WTC11 (cell line): ENCODE measurements around the gene NFE2L3. TPM values are rescaled to one million over a fixed set of nuclear protein-coding genes. Genes with fewer than 3 reads are reported as not detected.

Experiments used
- ATAC-seq: fragments of 200-7000 bp; cut with Tn5 transposase; 2 replicates; pipeline ENCODE4 v1.10.0; 2021; ENCODE audit warnings: mild to moderate bottlenecking, moderate library complexity
- CTCF ChIA-PET: fragments of 300-600 bp; sonication (Branson Sonifier 250); formaldehyde crosslinking; loops from one replicate; lab custom pipeline; 2021; ENCODE audit warnings: antibody characterized with exemption; lab: Charles Lee
- POLR2A ChIA-PET: fragments of 350-600 bp; sonication (Branson Sonifier 250); formaldehyde crosslinking; loops from one replicate; lab custom pipeline; 2021; ENCODE audit warnings: antibody characterized with exemption; lab: Charles Lee
- DNase-seq: peaks from one replicate; pipeline ENCODE4 v3.0.0; 2021; ENCODE audit warnings: low spot score
- H3K27ac Mint-ChIP-seq: 2 replicates; pipeline ENCODE4 v1.8.0; 2021; ENCODE audit warnings: mixed read lengths
- H3K27me3 Mint-ChIP-seq: 2 replicates; pipeline ENCODE4 v1.8.0; 2021; ENCODE audit warnings: low read depth, mild to moderate bottlenecking, moderate library complexity, mixed read lengths
- H3K36me3 Mint-ChIP-seq: 2 replicates; pipeline ENCODE4 v1.8.0; 2021; ENCODE audit warnings: mixed read lengths
- H3K4me1 Mint-ChIP-seq: 2 replicates; pipeline ENCODE4 v1.8.0; 2022; ENCODE audit warnings: mixed read lengths
- H3K4me3 Mint-ChIP-seq: 2 replicates; pipeline ENCODE4 v1.8.0; 2021; ENCODE audit warnings: mild to moderate bottlenecking, moderate library complexity, mixed read lengths
- H3K9me3 Mint-ChIP-seq: 2 replicates; pipeline ENCODE4 v1.8.0; 2021; ENCODE audit warnings: mixed read lengths
- CREM ChIP-seq: sonication (generic); formaldehyde crosslinking; IDR thresholded peaks from 2 replicates; pipeline ENCODE4 v1.8.1; 2022; ENCODE audit warnings: mild to moderate bottlenecking, missing genetic modification reagents, moderate library complexity
- CTCF ChIP-seq: fragments of 200-600 bp; IDR thresholded peaks from 2 replicates; pipeline ENCODE4 v1.8.0; 2022; ENCODE audit warnings: antibody characterized with exemption
- EMX1 ChIP-seq: fragments of 250-450 bp; sonication (Bioruptor Pico); IDR thresholded peaks from 2 replicates; pipeline ENCODE4 v1.8.0; 2021; ENCODE audit warnings: mild to moderate bottlenecking
- ETV6 ChIP-seq: sonication (generic); formaldehyde crosslinking; IDR thresholded peaks from 2 replicates; pipeline ENCODE4 v1.8.1; 2022; ENCODE audit warnings: mild to moderate bottlenecking, missing genetic modification reagents
- GABPB1 ChIP-seq: sonication (generic); formaldehyde crosslinking; IDR thresholded peaks from 2 replicates; pipeline ENCODE4 v1.8.1; 2023; ENCODE audit warnings: mild to moderate bottlenecking, missing genetic modification reagents
- GTF2I ChIP-seq: fragments of 250-450 bp; sonication (Bioruptor Pico); conservative IDR thresholded peaks from 2 replicates; pipeline ENCODE4 v1.4.0; 2021; ENCODE audit warnings: mild to moderate bottlenecking
- HMGA2 ChIP-seq: fragments of 250-450 bp; sonication (Bioruptor Pico); IDR thresholded peaks from 2 replicates; pipeline ENCODE4 v1.4.0; 2021; ENCODE audit warnings: mild to moderate bottlenecking, moderate library complexity
- JAZF1 ChIP-seq: fragments of 250-450 bp; sonication (Bioruptor Pico); IDR thresholded peaks from 2 replicates; pipeline ENCODE4 v1.9.0; 2021; ENCODE audit warnings: moderate library complexity, mild to moderate bottlenecking, inconsistent platforms
- MLX ChIP-seq: sonication (generic); formaldehyde crosslinking; IDR thresholded peaks from 2 replicates; pipeline ENCODE4 v1.8.1; 2023; ENCODE audit warnings: mild to moderate bottlenecking, missing genetic modification reagents, moderate library complexity
- MYBL2 ChIP-seq: sonication (generic); formaldehyde crosslinking; IDR thresholded peaks from 2 replicates; pipeline ENCODE4 v1.8.1; 2023; ENCODE audit warnings: mild to moderate bottlenecking, moderate library complexity, missing genetic modification reagents
- NR2C2 ChIP-seq: sonication (generic); formaldehyde crosslinking; IDR thresholded peaks from 2 replicates; pipeline ENCODE4 v1.8.0; 2022; ENCODE audit warnings: mild to moderate bottlenecking, missing genetic modification reagents
- PREB ChIP-seq: sonication (generic); formaldehyde crosslinking; IDR thresholded peaks from 2 replicates; pipeline ENCODE4 v1.8.1; 2022; ENCODE audit warnings: mild to moderate bottlenecking, missing genetic modification reagents, moderate library complexity, borderline replicate concordance
- RORB ChIP-seq: fragments of 250-450 bp; sonication (Bioruptor Pico); IDR thresholded peaks from 2 replicates; pipeline ENCODE4 v1.9.0; 2021; ENCODE audit warnings: mild to moderate bottlenecking
- SMAD3 ChIP-seq: sonication (generic); formaldehyde crosslinking; IDR thresholded peaks from 2 replicates; pipeline ENCODE4 v1.8.0; 2022; ENCODE audit warnings: missing genetic modification reagents, mild to moderate bottlenecking, borderline replicate concordance
- TP53 ChIP-seq: sonication (generic); formaldehyde crosslinking; IDR thresholded peaks from 2 replicates; pipeline ENCODE4 v1.8.1; 2023; ENCODE audit warnings: mild to moderate bottlenecking, missing genetic modification reagents
- USF1 ChIP-seq: sonication (generic); formaldehyde crosslinking; IDR thresholded peaks from 2 replicates; pipeline ENCODE4 v1.8.0; 2022; ENCODE audit warnings: mild to moderate bottlenecking, missing genetic modification reagents
- ZBTB21 ChIP-seq: sonication (generic); formaldehyde crosslinking; IDR thresholded peaks from 2 replicates; pipeline ENCODE4 v1.8.1; 2023; ENCODE audit warnings: mild to moderate bottlenecking, missing genetic modification reagents, borderline replicate concordance
- ZNF219 ChIP-seq: sonication (generic); formaldehyde crosslinking; IDR thresholded peaks from 2 replicates; pipeline ENCODE4 v1.8.0; 2023; ENCODE audit warnings: missing genetic modification reagents, mild to moderate bottlenecking, borderline replicate concordance
- ZNF232 ChIP-seq: sonication (generic); formaldehyde crosslinking; IDR thresholded peaks from 2 replicates; pipeline ENCODE4 v1.8.0; 2022; ENCODE audit warnings: mild to moderate bottlenecking, missing genetic modification reagents
- ZNF416 ChIP-seq: fragments of 250-450 bp; sonication (Bioruptor Pico); IDR thresholded peaks from 2 replicates; pipeline ENCODE4 v1.9.0; 2021; ENCODE audit warnings: mild to moderate bottlenecking, inconsistent platforms
- ZNF423 ChIP-seq: fragments of 250-450 bp; sonication (Bioruptor Pico); IDR thresholded peaks from 2 replicates; pipeline ENCODE4 v2.1.2; 2022; ENCODE audit warnings: mild to moderate bottlenecking, moderate library complexity
- ZNF425 ChIP-seq: fragments of 250-450 bp; sonication (Bioruptor Pico); conservative IDR thresholded peaks from 2 replicates; pipeline ENCODE4 v1.9.0; 2021; ENCODE audit warnings: mild to moderate bottlenecking
- total RNA-seq: library from RNA; stranded (reverse); gene quantifications from 3 replicates; pipeline ENCODE4 v1.2.3, GENCODE V29; 2021
- TF ChIP-seq, protein P1 (sequence below): sonication (generic); formaldehyde crosslinking; IDR thresholded peaks from 2 replicates; pipeline ENCODE4 v1.8.1; 2022; ENCODE audit warnings: mild to moderate bottlenecking, moderate library complexity, missing genetic modification reagents
- TF ChIP-seq, protein P2 (sequence below): sonication (generic); formaldehyde crosslinking; IDR thresholded peaks from 2 replicates; pipeline ENCODE4 v1.8.1; 2022; ENCODE audit warnings: low read depth, missing genetic modification reagents, borderline replicate concordance

NFE2L3 gene
- total RNA-seq, 1 experiment from 2014 or later: 66.8 TPM

DNA sequence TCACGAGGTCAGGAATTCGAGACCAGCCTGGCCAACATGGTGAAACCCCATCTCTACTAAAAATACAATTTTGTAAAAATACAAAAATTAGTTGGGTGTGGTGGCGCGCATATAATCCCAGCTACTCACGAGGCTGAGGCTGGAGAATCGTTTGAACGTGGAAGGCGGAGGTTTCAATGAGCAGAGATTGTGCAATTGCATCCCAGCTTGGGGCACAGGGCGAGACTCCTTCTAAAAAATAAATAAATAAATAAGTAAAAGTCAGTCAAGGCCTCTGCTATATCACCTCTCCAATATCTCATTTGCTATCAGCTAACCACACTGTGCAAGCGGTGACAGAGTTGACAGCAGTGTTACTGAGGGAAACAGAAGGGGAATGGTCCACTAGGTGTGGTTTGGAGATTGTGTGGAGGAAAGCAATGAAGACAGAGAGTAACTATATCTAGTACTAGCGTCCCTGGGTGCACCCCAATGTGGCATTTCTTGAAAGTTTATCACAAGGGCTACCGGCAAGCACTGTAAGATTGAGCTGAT, 20.9 kb upstream of the NFE2L3 start:
- H3K27ac Mint-ChIP-seq: no peak overlapping the region
- peaks cover 12% of the 10 kb centered on the region; the same call in 1 of the 2 replicates for H3K36me3 Mint-ChIP-seq
- DNase-seq (no peak), ATAC-seq (no peak)
- no peaks in the 10 kb centered on the region for H3K4me1 Mint-ChIP-seq
- peaks cover 4% of the 10 kb centered on the region; the same call in 1 of the 2 replicates for H3K27me3 Mint-ChIP-seq
- POLR2A ChIA-PET: no interaction called here
- TF ChIP-seq GTF2I (no peak), CREM (no peak), GABPB1 (CRISPR knock-in tag) (no peak), ZBTB21 (CRISPR knock-in tag) (no peak), NR2C2 (CRISPR knock-in tag) (no peak), ZNF219 (no peak), USF1 (CRISPR knock-in tag) (no peak), ETV6 (CRISPR knock-in tag) (no peak), MLX (CRISPR knock-in tag) (no peak), ZNF232 (CRISPR knock-in tag) (no peak)
- TF ChIP-seq, protein P1, sequence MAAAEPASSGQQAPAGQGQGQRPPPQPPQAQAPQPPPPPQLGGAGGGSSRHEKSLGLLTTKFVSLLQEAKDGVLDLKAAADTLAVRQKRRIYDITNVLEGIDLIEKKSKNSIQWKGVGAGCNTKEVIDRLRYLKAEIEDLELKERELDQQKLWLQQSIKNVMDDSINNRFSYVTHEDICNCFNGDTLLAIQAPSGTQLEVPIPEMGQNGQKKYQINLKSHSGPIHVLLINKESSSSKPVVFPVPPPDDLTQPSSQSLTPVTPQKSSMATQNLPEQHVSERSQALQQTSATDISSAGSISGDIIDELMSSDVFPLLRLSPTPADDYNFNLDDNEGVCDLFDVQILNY (CRISPR knock-in tag): no peak
- no peak overlapping the region for H3K4me3 Mint-ChIP-seq
- CTCF ChIA-PET: no interaction called here
- peaks cover 25% of the 10 kb centered on the region for H3K9me3 Mint-ChIP-seq

GRCh38 chr7:26135076-26135475, 16.9 kb upstream of the NFE2L3 start:
- Mint-ChIP-seq H3K27me3 (peaks cover 4% of the 10 kb centered on the region; the same call in 1 of the 2 replicates), H3K36me3 (peaks cover 12% of the 10 kb centered on the region; the same call in 1 of the 2 replicates), H3K27ac (no peak overlapping the region), H3K4me3 (no peak overlapping the region), H3K9me3 (peaks cover 25% of the 10 kb centered on the region), H3K4me1 (no peaks in the 10 kb centered on the region)
- ATAC-seq (no peak), DNase-seq (no peak)
- ChIA-PET POLR2A (no interaction called here), CTCF (no interaction called here)
- TF ChIP-seq EMX1 (CRISPR knock-in tag) (no peak), GABPB1 (CRISPR knock-in tag) (no peak), MYBL2 (no peak)

GRCh38 chr7:26135551-26135950, 16.4 kb upstream of the NFE2L3 start:
- ATAC-seq: no peak
- H3K27ac Mint-ChIP-seq: no peak overlapping the region
- DNase-seq: no peak
- H3K4me1 Mint-ChIP-seq: no peaks in the 10 kb centered on the region
- H3K4me3 Mint-ChIP-seq: no peak overlapping the region
- H3K9me3 Mint-ChIP-seq: peaks cover 25% of the 10 kb centered on the region
- ChIA-PET POLR2A (no interaction called here), CTCF (no interaction called here)
- H3K36me3 Mint-ChIP-seq: peaks cover 12% of the 10 kb centered on the region; the same call in 1 of the 2 replicates
- H3K27me3 Mint-ChIP-seq: peaks cover 4% of the 10 kb centered on the region; the same call in 1 of the 2 replicates
- no peak for TF ChIP-seq ZNF232 (CRISPR knock-in tag)
- no peak for TF ChIP-seq ZNF416 (CRISPR knock-in tag)
- no peak for TF ChIP-seq CREM
- TF ChIP-seq HMGA2 (CRISPR knock-in tag): no peak
- no peak for TF ChIP-seq RORB (CRISPR knock-in tag)
- no peak for TF ChIP-seq ZBTB21 (CRISPR knock-in tag)
- no peak for TF ChIP-seq ZNF425 (CRISPR knock-in tag)
- no peak for TF ChIP-seq CTCF
- TF ChIP-seq SMAD3 (CRISPR knock-in tag): no peak
- no peak for TF ChIP-seq ZNF423 (CRISPR knock-in tag)
- TF ChIP-seq PREB: no peak
- TF ChIP-seq, protein P2, sequence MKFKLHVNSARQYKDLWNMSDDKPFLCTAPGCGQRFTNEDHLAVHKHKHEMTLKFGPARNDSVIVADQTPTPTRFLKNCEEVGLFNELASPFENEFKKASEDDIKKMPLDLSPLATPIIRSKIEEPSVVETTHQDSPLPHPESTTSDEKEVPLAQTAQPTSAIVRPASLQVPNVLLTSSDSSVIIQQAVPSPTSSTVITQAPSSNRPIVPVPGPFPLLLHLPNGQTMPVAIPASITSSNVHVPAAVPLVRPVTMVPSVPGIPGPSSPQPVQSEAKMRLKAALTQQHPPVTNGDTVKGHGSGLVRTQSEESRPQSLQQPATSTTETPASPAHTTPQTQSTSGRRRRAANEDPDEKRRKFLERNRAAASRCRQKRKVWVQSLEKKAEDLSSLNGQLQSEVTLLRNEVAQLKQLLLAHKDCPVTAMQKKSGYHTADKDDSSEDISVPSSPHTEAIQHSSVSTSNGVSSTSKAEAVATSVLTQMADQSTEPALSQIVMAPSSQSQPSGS (CRISPR knock-in tag): no peak
- no peak for TF ChIP-seq JAZF1 (CRISPR knock-in tag)
- no peak for TF ChIP-seq TP53 (CRISPR knock-in tag)
